ENCODE data around the gene SERPINE3.

SERPINE3 gene

DNA sequence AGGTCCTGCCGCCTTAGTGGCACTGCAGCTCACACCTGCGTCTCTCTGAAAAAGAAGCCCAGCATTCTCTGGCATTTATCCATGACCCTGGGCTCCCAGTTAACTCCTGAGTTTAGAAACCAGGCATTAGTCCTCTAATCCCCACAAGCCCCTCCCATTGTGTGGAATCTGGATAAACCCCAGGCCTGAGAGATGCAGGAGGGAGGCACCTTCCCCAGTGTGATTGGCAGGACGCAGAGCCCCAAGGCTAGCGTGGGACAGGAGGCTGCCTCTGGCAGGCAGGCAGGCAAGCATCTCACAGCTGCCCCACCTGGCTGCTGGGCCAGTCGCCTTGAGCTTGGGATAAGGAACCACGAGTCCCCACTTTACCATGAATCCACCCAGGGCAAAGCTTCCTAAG, 11.0 kb upstream of the SERPINE3 start:
- DNase-seq (ENCODE audit: low spot score) = no peak

- no peak for DNase-seq (ENCODE audit: low spot score)
Observed at GRCh38 chr13:51329606-51330005, 9.9 kb upstream of the SERPINE3 start.

- no peak for DNase-seq (ENCODE audit: low spot score)
Observed at GRCh38 chr13:51330791-51331190, 8.7 kb upstream of the SERPINE3 start.

- DNase-seq (ENCODE audit: low spot score) = no peak
Observed at GRCh38 chr13:51331354-51331861, 8.1 kb upstream of the SERPINE3 start.

DNA sequence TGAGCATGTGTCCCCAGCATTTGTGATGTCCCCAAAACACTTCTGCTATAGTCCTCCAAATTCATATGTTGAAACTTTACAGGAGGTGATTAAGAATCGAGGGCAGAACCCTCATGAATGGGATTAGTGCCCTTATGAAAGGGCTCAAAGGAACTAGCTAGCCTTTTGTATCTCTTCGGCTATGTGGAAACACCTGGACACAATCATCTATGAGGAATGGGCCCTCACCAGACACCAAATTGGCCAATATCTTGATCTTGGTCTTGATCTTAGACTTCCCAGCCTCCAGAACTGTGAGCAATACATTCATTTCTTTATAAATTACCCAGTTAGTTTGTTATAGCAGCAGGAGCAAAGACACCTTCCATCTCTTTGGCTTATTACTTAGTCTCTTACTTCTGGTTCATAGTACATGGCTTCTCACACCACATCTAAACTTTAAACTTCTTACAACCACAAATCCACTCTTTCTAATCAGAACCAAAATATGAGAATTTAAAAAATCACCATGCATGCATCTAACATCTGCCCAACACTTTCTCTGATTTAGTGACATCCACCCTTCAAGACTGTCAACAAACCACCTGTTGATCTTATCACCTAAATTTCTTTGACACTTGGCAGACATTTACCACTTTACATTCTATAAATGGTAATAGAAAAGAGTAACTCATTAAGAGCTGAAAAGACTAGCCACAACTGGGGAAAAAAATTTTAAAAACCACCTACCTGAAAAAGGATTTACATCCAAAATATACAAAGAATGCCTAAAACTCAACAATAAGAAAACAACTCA, 6.7 kb upstream of the SERPINE3 start:
- no peak for DNase-seq (ENCODE audit: low spot score)

DNA sequence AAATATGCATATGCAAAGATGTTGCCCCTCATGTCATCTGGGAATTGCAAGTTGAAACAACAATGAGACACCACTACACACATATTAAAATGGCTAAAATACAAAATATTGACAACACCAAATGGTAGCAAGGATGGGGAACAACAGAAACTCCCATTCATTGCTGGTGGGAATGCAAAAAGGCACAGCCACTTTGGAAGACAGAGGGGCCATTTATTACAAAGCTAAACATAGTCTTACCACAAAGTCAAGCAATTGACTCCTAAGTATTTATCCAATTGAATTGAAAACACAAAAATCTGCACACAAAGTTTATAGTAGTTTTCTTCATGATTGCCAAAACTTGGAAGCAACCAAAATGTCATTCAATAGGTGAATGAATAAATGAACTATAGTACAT, 6.1 kb upstream of the SERPINE3 start:
- no peak for DNase-seq (ENCODE audit: low spot score)

- no peak for DNase-seq (ENCODE audit: low spot score)
Observed at GRCh38 chr13:51333826-51334225, 5.7 kb upstream of the SERPINE3 start.

DNA sequence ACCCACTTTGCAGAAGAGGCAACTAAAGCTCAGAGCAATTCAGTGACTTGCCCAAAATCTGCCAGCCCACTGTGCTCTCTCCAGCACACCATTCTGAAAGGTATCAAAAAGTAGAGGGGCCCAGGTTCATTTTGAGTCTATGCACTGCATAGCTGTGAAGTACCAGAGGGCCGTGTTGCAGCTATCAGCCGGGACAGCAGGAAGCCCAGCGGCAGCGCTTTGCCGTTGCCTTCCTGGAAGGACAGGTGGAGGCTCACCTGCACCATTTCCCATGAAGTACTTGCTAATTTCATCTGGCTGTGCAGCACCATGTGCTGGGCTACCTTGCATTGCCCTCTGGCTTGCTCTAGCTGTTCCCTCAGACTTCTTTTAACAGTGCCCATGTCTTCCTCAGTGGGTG, 2.7 kb upstream of the SERPINE3 start:
- no peak for DNase-seq (ENCODE audit: low spot score)

GRCh38 chr13:51339952-51340732, 651 bp downstream of the SERPINE3 start:
- DNase-seq (ENCODE audit: low spot score) = no peak

DNA sequence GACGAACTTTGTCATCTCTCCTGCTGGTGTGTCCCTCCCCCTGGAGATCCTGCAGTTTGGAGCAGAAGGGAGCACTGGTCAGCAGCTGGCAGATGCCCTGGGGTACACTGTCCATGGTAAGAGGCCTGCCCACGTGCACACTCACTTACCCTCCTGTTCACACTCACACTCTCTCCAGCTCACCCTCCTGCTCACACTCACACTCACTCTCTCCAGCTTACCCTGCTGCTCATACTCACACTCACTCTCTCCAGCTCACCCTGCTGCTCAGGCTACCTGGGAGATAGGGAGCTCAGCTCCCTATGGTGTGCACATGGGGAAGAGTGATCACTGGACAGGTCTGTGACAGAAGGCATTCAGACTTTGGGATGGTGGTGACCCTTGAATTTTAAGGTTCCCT, 1.7 kb downstream of the SERPINE3 start:
- no peak for DNase-seq (ENCODE audit: low spot score)

DNA sequence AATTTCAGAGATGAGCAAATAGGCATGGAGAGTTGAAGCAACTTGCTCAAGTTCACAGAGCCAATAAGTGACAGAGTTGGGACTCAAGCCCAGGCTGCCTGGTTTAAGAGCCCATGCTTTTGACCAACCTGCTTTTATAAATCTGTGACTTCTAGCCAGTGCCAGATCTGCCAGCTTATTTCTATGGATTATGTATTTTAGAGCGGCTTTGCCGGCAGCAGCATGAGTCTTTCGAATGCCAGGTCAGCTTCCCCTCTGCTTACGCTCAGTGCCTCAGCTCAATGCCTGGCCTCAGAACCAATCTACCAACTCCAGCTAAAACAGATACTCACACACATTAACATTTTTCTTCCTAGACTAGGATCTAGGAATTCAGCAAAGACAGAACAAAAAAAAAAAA, 2.3 kb downstream of the SERPINE3 start:
- no peak for DNase-seq (ENCODE audit: low spot score)

- no peak for DNase-seq (ENCODE audit: low spot score)
Observed at GRCh38 chr13:51342706-51343105, 3.2 kb downstream of the SERPINE3 start.

GRCh38 chr13:51343475-51343874, 4.0 kb downstream of the SERPINE3 start:
- no peak for DNase-seq (ENCODE audit: low spot score)

DNA sequence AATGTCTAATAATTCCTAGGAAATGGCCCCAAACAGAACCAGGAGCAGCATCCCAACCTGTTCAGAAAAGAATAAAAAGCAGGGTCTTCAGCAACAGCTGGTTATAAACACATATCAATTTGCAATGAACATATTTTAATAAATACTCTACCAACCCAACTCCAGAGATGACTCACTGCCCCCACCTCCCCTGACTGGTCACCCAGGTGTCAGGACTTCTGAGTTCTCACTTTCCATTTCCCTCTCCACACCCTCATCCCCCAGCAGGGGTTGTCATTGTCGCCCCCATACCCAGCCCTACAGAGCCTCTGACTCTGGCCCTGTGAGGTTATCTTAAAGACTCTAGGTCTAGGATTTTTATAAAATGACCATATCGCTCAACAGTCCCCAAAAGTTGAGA, 6.9 kb downstream of the SERPINE3 start:
- DNase-seq (ENCODE audit: low spot score) = no peak

DNA sequence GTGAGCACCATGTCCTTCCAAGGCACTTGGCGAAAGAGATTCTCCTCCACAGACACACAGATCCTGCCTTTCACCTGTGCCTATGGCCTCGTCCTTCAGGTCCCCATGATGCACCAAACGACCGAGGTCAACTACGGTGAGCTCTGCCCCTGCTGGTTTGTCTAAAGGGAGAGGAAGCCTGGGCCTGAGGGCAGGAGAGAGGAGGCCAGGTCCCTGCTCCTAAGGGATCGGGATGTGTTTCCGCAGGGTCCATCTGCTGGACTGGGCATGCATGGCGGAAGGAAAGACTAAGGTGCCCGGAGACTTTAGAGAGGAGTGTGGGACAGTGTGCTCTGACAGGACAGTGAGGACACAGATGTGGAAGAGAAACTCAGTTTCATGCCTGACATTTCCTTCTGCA, 7.6 kb downstream of the SERPINE3 start:
- DNase-seq (ENCODE audit: low spot score) = no peak

- no peak for DNase-seq (ENCODE audit: low spot score)
Observed at GRCh38 chr13:51348069-51348967, 8.8 kb downstream of the SERPINE3 start.

GRCh38 chr13:51349016-51349415, 9.5 kb downstream of the SERPINE3 start:
- no peak for DNase-seq (ENCODE audit: low spot score)

- DNase-seq (ENCODE audit: low spot score) = no peak
Observed at GRCh38 chr13:51355217-51355616, 15.7 kb downstream of the SERPINE3 start.

GRCh38 chr13:51357928-51358595, 18.6 kb downstream of the SERPINE3 start:
- no peak for DNase-seq (ENCODE audit: low spot score)

- no peak for DNase-seq (ENCODE audit: low spot score)
Observed at GRCh38 chr13:51359352-51359751, 19.9 kb downstream of the SERPINE3 start.

GRCh38 chr13:51360489-51360888, 21.0 kb downstream of the SERPINE3 start:
- DNase-seq (ENCODE audit: low spot score) = no peak

DNA sequence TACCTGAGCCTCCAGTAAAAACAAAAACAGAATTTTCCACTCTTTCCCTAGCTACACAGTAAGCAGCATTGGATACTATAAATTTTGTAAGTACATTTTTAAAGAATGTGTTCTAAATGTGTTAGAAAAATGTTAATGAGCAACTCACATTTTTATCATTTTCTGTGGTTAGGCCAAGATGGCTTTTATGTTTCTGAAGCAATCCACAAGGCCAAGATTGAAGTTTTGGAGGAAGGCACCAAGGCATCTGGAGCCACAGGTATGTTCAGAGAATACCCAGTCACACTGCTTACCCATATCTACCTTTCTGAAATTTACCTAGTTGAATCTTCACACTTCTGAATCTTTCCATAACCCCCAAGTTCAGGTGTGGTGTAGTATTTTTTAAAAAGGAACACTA, 21.6 kb downstream of the SERPINE3 start:
- DNase-seq (ENCODE audit: low spot score) = no peak
